Activated T-helper 1 cell treated with anti-CD3 and anti-CD28 coated beads, Interleukin-12 subunit alpha, Interleukin-12 subunit beta, Interleukin-2, Interleukin-4 antibody, amounts not matched to agents 30 ng/mL and 10 ng/mL and 1 ng/mL, durations not matched to agents 14 hours and 24 hours and 36 hours (primary cell): Measurements from ENCODE around the gene MTMR12. TPM values are rescaled to one million over a fixed set of nuclear protein-coding genes. Genes with fewer than 3 reads are reported as not detected.

Source experiments
- DNase-seq: peaks from one replicate; pipeline ENCODE4 v3.0.0; 2021; ENCODE audit warnings: low spot score
- H3K27ac Mint-ChIP-seq: one replicate; pipeline ENCODE4 v1.8.0; 2021; ENCODE audit warnings: mild to moderate bottlenecking, mixed read lengths
- H3K27me3 Mint-ChIP-seq: one replicate; pipeline ENCODE4 v1.8.0; 2022; ENCODE audit warnings: mild to moderate bottlenecking, moderate library complexity, mixed read lengths; ENCODE audit not compliant: insufficient read depth
- H3K36me3 Mint-ChIP-seq: one replicate; pipeline ENCODE4 v1.8.0; 2021; ENCODE audit warnings: low read depth, mixed read lengths
- H3K4me1 Mint-ChIP-seq: one replicate; pipeline ENCODE4 v1.8.0; 2021; ENCODE audit warnings: low read depth, mixed read lengths
- H3K4me3 Mint-ChIP-seq: one replicate; pipeline ENCODE4 v1.8.0; 2021; ENCODE audit warnings: mild to moderate bottlenecking, moderate library complexity, mixed read lengths
- H3K9me3 Mint-ChIP-seq: one replicate; pipeline ENCODE4 v1.8.0; 2021; ENCODE audit warnings: mixed read lengths
- intact Hi-C: fragments of 100-400 bp; cut with micrococcal nuclease; formaldehyde crosslinking; loops from one replicate; pipeline ENCODE4 v1.15.1; 2024
- total RNA-seq: library from RNA; stranded (reverse); gene quantifications from 2 replicates; pipeline ENCODE4 v1.2.3, GENCODE V29; 2022

MTMR12 gene
- total RNA-seq, 1 donor from 2014 or later = 26.2 TPM

GRCh38 chr5:32206509-32207354 lies 106.0 kb downstream of the MTMR12 start:
- H3K36me3 Mint-ChIP-seq = no peaks in the 10 kb centered on the region
- no peak overlapping the region for H3K4me3 Mint-ChIP-seq
- peaks cover 23% of the 10 kb centered on the region for H3K4me1 Mint-ChIP-seq
- peaks cover 2% of the 10 kb centered on the region for H3K27me3 Mint-ChIP-seq
- H3K27ac Mint-ChIP-seq = no peak overlapping the region
- intact Hi-C loops = no loop called here
- no peak for DNase-seq
- no peaks in the 10 kb centered on the region for H3K9me3 Mint-ChIP-seq

GRCh38 chr5:32206053-32206452 lies 106.7 kb downstream of the MTMR12 start:
- H3K36me3 Mint-ChIP-seq = no peaks in the 10 kb centered on the region
- H3K9me3 Mint-ChIP-seq = no peaks in the 10 kb centered on the region
- H3K4me1 Mint-ChIP-seq = peaks cover 19% of the 10 kb centered on the region
- H3K27ac Mint-ChIP-seq = no peak overlapping the region
- DNase-seq = no peak
- H3K27me3 Mint-ChIP-seq = peaks cover 2% of the 10 kb centered on the region
- intact Hi-C loops = no loop called here
- no peak overlapping the region for H3K4me3 Mint-ChIP-seq

- Mint-ChIP-seq H3K27me3 (peaks cover 2% of the 10 kb centered on the region), H3K27ac (no peak overlapping the region), H3K9me3 (no peaks in the 10 kb centered on the region), H3K4me1 (peaks cover 6% of the 10 kb centered on the region), H3K4me3 (no peak overlapping the region), H3K36me3 (no peaks in the 10 kb centered on the region)
- no peak for DNase-seq
- intact Hi-C loops = no loop called here
Measured at GRCh38 chr5:32202394-32202793, 110.3 kb downstream of the MTMR12 start.

GRCh38 chr5:32201122-32201753 lies 111.5 kb downstream of the MTMR12 start:
- intact Hi-C loops = no loop called here
- no peak for DNase-seq
- H3K4me3 Mint-ChIP-seq = no peak overlapping the region
- H3K36me3 Mint-ChIP-seq = no peaks in the 10 kb centered on the region
- H3K9me3 Mint-ChIP-seq = no peaks in the 10 kb centered on the region
- no peaks in the 10 kb centered on the region for H3K4me1 Mint-ChIP-seq
- peaks cover 2% of the 10 kb centered on the region for H3K27me3 Mint-ChIP-seq
- H3K27ac Mint-ChIP-seq = no peak overlapping the region

GRCh38 chr5:32197032-32197431 lies 115.7 kb downstream of the MTMR12 start:
- Mint-ChIP-seq H3K36me3 (no peaks in the 10 kb centered on the region), H3K27me3 (peaks cover 9% of the 10 kb centered on the region), H3K9me3 (no peaks in the 10 kb centered on the region), H3K27ac (no peak overlapping the region), H3K4me3 (no peak overlapping the region), H3K4me1 (no peaks in the 10 kb centered on the region)
- intact Hi-C loops = no loop called here
- no peak for DNase-seq

- H3K9me3 Mint-ChIP-seq = no peaks in the 10 kb centered on the region
- no peak overlapping the region for H3K4me3 Mint-ChIP-seq
- DNase-seq = no peak
- no peaks in the 10 kb centered on the region for H3K36me3 Mint-ChIP-seq
- H3K27ac Mint-ChIP-seq = no peak overlapping the region
- H3K4me1 Mint-ChIP-seq = no peaks in the 10 kb centered on the region
- H3K27me3 Mint-ChIP-seq = peaks cover 9% of the 10 kb centered on the region
- intact Hi-C loops = no loop called here
Measured at GRCh38 chr5:32195265-32195664, 117.5 kb downstream of the MTMR12 start.

GRCh38 chr5:32193591-32193990 lies 119.1 kb downstream of the MTMR12 start:
- DNase-seq = no peak
- intact Hi-C loops = no loop called here
- Mint-ChIP-seq H3K4me1 (no peaks in the 10 kb centered on the region), H3K27ac (no peak overlapping the region), H3K36me3 (no peaks in the 10 kb centered on the region), H3K4me3 (no peak overlapping the region), H3K9me3 (no peaks in the 10 kb centered on the region), H3K27me3 (peaks cover 9% of the 10 kb centered on the region)

- intact Hi-C loops = no loop called here
- Mint-ChIP-seq H3K27me3 (peaks cover 9% of the 10 kb centered on the region), H3K9me3 (peaks cover 7% of the 10 kb centered on the region), H3K27ac (no peak overlapping the region), H3K36me3 (no peaks in the 10 kb centered on the region), H3K4me1 (no peaks in the 10 kb centered on the region), H3K4me3 (no peak overlapping the region)
- DNase-seq = no peak
Measured at GRCh38 chr5:32190095-32190494, 122.6 kb downstream of the MTMR12 start.

- Mint-ChIP-seq H3K4me3 (no peak overlapping the region), H3K27ac (no peak overlapping the region), H3K4me1 (peaks cover 6% of the 10 kb centered on the region), H3K27me3 (no peaks in the 10 kb centered on the region), H3K9me3 (peaks cover 7% of the 10 kb centered on the region), H3K36me3 (no peaks in the 10 kb centered on the region)
- DNase-seq = no peak
- intact Hi-C loops = no loop called here
Measured at GRCh38 chr5:32187675-32188074, 125.1 kb downstream of the MTMR12 start.

GRCh38 chr5:32182463-32183063 lies 130.2 kb downstream of the MTMR12 start:
- H3K4me3 Mint-ChIP-seq = no peak overlapping the region
- no peaks in the 10 kb centered on the region for H3K36me3 Mint-ChIP-seq
- peaks cover 1% of the 10 kb centered on the region for H3K9me3 Mint-ChIP-seq
- intact Hi-C loops = no loop called here
- DNase-seq = no peak
- H3K4me1 Mint-ChIP-seq = peaks cover 7% of the 10 kb centered on the region
- H3K27me3 Mint-ChIP-seq = peaks cover 4% of the 10 kb centered on the region
- no peak overlapping the region for H3K27ac Mint-ChIP-seq

Other genes starting within 250 kb of the MTMR12 start
- 85.1 and 91.3 TPM in 2 replicates for gene GOLPH3, start 138.6 kb downstream of the MTMR12 start, total RNA-seq
- gene ZFR, start 131.8 kb upstream of the MTMR12 start, total RNA-seq = 67.7 and 70.8 TPM in 2 replicates